Measurements from ENCODE around the gene NUCB1. TPM values are rescaled to one million over a fixed set of nuclear protein-coding genes. Genes with fewer than 3 reads are reported as not detected.

Gene NUCB1
- total RNA-seq = 100 to 1,000 TPM; 217 to 321 (median 268) TPM
- 100 to 1,000 TPM in 1 of 3 donors, 10 to 100 TPM in 2; 67.6 to 125 (median 72.4) TPM for polyA plus RNA-seq
- long read RNA-seq, donor 1, transcript NUCB1-201 (13 exons, 2,668 nt) = major isoform, 14 of 25 reads
- long read RNA-seq, donor 1, partial matches to known transcripts = 7 of 25 reads
- long read RNA-seq, donor 1, other reads (novel, unspliced or antisense) = 0 of 25 reads
- long read RNA-seq, donor 2, transcript NUCB1-201 (13 exons, 2,668 nt) = major isoform, 28 of 42 reads
- long read RNA-seq, donor 2, partial matches to known transcripts = 11 of 42 reads
- long read RNA-seq, donor 2, other reads (novel, unspliced or antisense) = 0 of 42 reads

DNA sequence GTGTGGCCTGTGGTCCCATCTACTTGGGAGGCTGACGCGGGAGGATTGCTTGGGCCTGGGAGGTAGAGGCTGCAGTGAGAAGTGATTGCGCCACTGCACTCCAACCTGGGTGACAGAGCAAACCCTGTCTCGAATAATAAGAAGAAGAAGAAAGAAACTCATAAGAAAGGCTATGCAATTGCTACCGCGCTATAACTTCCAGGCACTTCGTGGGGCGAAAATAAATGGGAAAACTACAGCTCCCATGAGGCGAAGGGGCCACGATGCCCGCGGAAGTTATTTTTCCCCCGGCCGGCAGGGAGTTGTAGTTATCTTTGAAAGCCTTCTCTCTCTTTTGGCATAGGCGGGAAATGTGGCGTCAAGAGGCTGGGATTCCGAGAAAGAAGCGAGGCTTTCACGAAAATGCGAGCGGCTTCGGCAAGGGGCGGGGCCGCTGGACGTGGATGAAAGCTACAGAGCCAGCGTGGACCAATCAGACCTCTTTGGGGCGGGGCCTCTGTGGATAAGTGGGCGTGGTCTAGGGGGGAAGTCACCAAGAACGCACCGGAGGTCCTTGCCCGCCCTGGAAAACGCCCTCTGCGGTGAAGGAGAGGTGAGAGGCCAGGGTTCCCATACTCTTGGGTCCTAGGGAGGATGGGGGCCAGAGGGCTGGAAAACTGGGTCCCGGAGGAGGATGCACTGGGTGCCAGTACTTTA is at the start of gene NUCB1:
TSS of gene NUCB1 (plus strand) at position 532 of the 696 bp plus-strand sequence. CDS start 485 bp downstream, outside the sequence.
- Histone ChIP-seq H3K4me1 (peaks cover 10 to 53% (median 46%) of the 10 kb centered on the region in 6 donors), H3K4me3 (peak within 1 kb of the TSS; percentile 70 to 92 (median 82)), H3K36me3 (peaks cover 0 to 29% (median 9%) of the 10 kb centered on the region in 6 donors), H3K9me3 (no peaks in the 10 kb centered on the region), H3K27me3 (replicated peaks in 1 of 7) (peaks cover 0 to 18% (median 0%) of the 10 kb centered on the region in 7 donors), H3K27ac (peak within 1 kb of the TSS; percentile 63 to 94 (median 90))
- TF ChIP-seq POLR2A (IDR thresholded peaks at IDR 0.05) = peak in 1 of 3 donors; percentile 19
- TF ChIP-seq, protein P1, sequence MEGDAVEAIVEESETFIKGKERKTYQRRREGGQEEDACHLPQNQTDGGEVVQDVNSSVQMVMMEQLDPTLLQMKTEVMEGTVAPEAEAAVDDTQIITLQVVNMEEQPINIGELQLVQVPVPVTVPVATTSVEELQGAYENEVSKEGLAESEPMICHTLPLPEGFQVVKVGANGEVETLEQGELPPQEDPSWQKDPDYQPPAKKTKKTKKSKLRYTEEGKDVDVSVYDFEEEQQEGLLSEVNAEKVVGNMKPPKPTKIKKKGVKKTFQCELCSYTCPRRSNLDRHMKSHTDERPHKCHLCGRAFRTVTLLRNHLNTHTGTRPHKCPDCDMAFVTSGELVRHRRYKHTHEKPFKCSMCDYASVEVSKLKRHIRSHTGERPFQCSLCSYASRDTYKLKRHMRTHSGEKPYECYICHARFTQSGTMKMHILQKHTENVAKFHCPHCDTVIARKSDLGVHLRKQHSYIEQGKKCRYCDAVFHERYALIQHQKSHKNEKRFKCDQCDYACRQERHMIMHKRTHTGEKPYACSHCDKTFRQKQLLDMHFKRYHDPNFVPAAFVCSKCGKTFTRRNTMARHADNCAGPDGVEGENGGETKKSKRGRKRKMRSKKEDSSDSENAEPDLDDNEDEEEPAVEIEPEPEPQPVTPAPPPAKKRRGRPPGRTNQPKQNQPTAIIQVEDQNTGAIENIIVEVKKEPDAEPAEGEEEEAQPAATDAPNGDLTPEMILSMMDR (IDR thresholded peaks at IDR 0.05 in 8 of 11, conservative IDR thresholded peaks at IDR 0.05 in 3 of 11) = peak in 10 of 11 experiments; percentile 17 to 66 (median 43)
- TF ChIP-seq POLR2AphosphoS5 (IDR thresholded peaks at IDR 0.05) = peak; percentile 84 to 91 (median 85)
- intact Hi-C loops (cut with DNase I; ENCODE audit: low total_unique reads) = loop anchor here (10.0 kb wide), 1 partner anchor 55 kb away; the partner anchor contains the start of gene BAX
- DNase-seq = peak; percentile 99
- WGBS, 5 donors = 7 to 9% (median 8%) methylated on average over 32 to 34 of the region's 34 CpGs

DNA sequence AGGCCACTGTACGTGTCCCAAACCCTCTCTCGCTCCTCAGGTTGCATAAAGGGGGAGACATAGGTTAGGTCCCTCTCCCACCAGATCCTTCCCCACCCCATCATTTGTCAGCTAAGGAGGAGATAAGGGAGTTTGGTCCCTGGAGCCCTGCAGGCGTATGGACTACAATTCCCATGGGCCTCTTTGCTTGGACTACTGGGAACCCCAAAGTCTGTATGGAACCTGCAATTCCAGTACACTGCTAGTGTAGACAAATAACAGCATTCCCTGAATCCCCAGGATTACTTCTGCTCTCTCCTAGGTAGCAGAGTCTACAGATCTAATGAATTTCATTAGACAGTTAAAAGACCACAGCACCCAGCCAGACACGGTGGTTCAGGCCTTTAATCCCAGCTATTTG is 47.8 kb upstream of the NUCB1 start:
- Histone ChIP-seq H3K9me3 (no peaks in the 10 kb centered on the region), H3K27me3 (replicated peaks in 1 of 7) (no peaks in the 10 kb centered on the region), H3K4me1 (no peaks in the 10 kb centered on the region), H3K4me3 (no peak overlapping the region), H3K36me3 (no peaks in the 10 kb centered on the region), H3K27ac (no peak overlapping the region)
- intact Hi-C loops (cut with DNase I; ENCODE audit: low total_unique reads) = no loop called here
- DNase-seq = no peak
- WGBS, 5 donors = 87 to 97% (median 92%) methylated on average over 4 of the region's 4 CpGs
- TF ChIP-seq, protein P1 (IDR thresholded peaks at IDR 0.05 in 8 of 11, conservative IDR thresholded peaks at IDR 0.05 in 3 of 11) = no peak
- TF ChIP-seq POLR2A (IDR thresholded peaks at IDR 0.05) (no peak), POLR2AphosphoS5 (IDR thresholded peaks at IDR 0.05) (no peak)

DNA sequence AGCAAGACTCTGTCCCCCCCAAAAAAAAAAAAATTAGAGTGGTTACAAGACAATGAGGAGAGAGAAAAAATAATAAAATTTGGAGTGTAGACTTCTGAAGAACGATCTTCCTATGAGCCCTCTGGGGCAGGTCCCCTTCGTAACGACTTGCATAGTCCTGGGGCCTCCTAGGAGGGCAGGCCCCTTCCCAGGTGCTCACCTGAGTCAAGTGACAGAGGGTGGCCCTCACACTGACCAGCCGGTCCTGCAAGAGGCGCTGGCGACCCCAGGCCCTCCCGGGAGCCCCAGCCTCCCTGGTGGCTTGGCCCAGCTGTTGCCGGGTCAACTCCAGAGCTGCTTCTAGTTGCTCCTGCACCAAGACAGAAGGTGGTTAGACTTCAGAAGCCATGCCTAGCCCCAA is 46.6 kb upstream of the NUCB1 start:
- DNase-seq = no peak
- intact Hi-C loops (cut with DNase I; ENCODE audit: low total_unique reads) = no loop called here

More for the DNA sequence above, 46.6 kb upstream of the NUCB1 start:
- H3K27me3 ChIP-seq (replicated peaks in 1 of 7) = no peaks in the 10 kb centered on the region
- H3K36me3 ChIP-seq = no peaks in the 10 kb centered on the region
- H3K9me3 ChIP-seq = no peaks in the 10 kb centered on the region
- 78 to 94% (median 90%) methylated on average over 3 to 8 of the region's 8 CpGs for WGBS, 5 donors
- no peak overlapping the region for H3K27ac ChIP-seq
- no peak for TF ChIP-seq POLR2AphosphoS5 (IDR thresholded peaks at IDR 0.05)
- no peak for TF ChIP-seq POLR2A (IDR thresholded peaks at IDR 0.05)
- TF ChIP-seq, protein P1 (IDR thresholded peaks at IDR 0.05 in 8 of 11, conservative IDR thresholded peaks at IDR 0.05 in 3 of 11) = no peak
- H3K4me1 ChIP-seq = no peaks in the 10 kb centered on the region
- H3K4me3 ChIP-seq = no peak overlapping the region

All from spleen (tissue), 13 donors.